NCI-H2029 treated with DMSO at 0.1 percent for 48 hours (cell line): ENCODE data around the gene ITFG1.
"Not testable (repeated sequence)": the region's sequence is repeated elsewhere in the genome, so short reads cannot be mapped to it uniquely, and the experiment has no call there.

Experiments
- DNase-seq: peaks from one replicate; lab custom pipeline; 2025; lab: John Stamatoyannopoulos, UW

ITFG1 gene

GRCh38 chr16:47150067-47150466, 310.8 kb downstream of the ITFG1 start:
- no peak for DNase-seq

- DNase-seq, result no peak
Observed at GRCh38 chr16:47144559-47144877, 316.3 kb downstream of the ITFG1 start.

GRCh38 chr16:47143677-47144558, 316.9 kb downstream of the ITFG1 start, which contains the start of gene NETO2:
NETO2 (minus strand) TSS chr16:47143945; CDS start chr16:47143612, 333 bp downstream.
- no peak for DNase-seq

GRCh38 chr16:47142821-47143676, 317.8 kb downstream of the ITFG1 start:
- no peak for DNase-seq

GRCh38 chr16:47142486-47142820, 318.4 kb downstream of the ITFG1 start:
- DNase-seq, result no peak

GRCh38 chr16:47141773-47142485, 318.9 kb downstream of the ITFG1 start:
- DNase-seq, result peak; percentile 52

- DNase-seq, result no peak
Observed at GRCh38 chr16:47140686-47141085, 320.2 kb downstream of the ITFG1 start.

- no peak for DNase-seq
Observed at GRCh38 chr16:47139561-47140185, 321.2 kb downstream of the ITFG1 start.

- DNase-seq, result not testable (repeated sequence)
Observed at GRCh38 chr16:47137925-47138324, 322.9 kb downstream of the ITFG1 start.

GRCh38 chr16:47136099-47136842, 324.6 kb downstream of the ITFG1 start:
- DNase-seq, result peak; percentile 19

GRCh38 chr16:47134550-47134949, 326.3 kb downstream of the ITFG1 start:
- no peak for DNase-seq

- no peak for DNase-seq
Observed at GRCh38 chr16:47132308-47132707, 328.6 kb downstream of the ITFG1 start.

- DNase-seq, result no peak
Observed at GRCh38 chr16:47129755-47130435, 331.0 kb downstream of the ITFG1 start.

GRCh38 chr16:47127541-47127940, 333.3 kb downstream of the ITFG1 start:
- no peak for DNase-seq

GRCh38 chr16:47125757-47126156, 335.1 kb downstream of the ITFG1 start:
- DNase-seq, result no peak

- DNase-seq, result no peak
Observed at GRCh38 chr16:47113130-47113529, 347.7 kb downstream of the ITFG1 start.

- DNase-seq, result no peak
Observed at GRCh38 chr16:47110939-47111338, 349.9 kb downstream of the ITFG1 start.

GRCh38 chr16:47109361-47109760, 351.5 kb downstream of the ITFG1 start:
- DNase-seq, result no peak
